OCI-LY7 (cell line): Measurements from ENCODE around the gene NAPA. TPM values are rescaled to one million over a fixed set of nuclear protein-coding genes. Genes with fewer than 3 reads are reported as not detected.

Experiments used
- BruUV-seq: library from RNA; stranded (reverse); fragments of 400-500 nt; replicated peaks from 2 replicates; lab custom pipeline; 2021; lab: Mats Ljungman, UMichigan
- CTCF ChIA-PET: fragments of 300-600 bp; sonication (Branson Sonifier 250); formaldehyde crosslinking; loops from one replicate; lab custom pipeline; 2022; ENCODE audit warnings: antibody characterized with exemption; ENCODE audit not compliant: unreplicated experiment; lab: Charles Lee
- POLR2A ChIA-PET: fragments of 300-600 bp; sonication (Branson Sonifier 250); formaldehyde crosslinking; loops from one replicate; lab custom pipeline; 2022; ENCODE audit warnings: antibody characterized with exemption; lab: Charles Lee
- DNase-seq: peaks from one replicate; pipeline ENCODE4 v3.0.0-alpha.2; 2015; ENCODE audit warnings: low spot score
- H2AFZ ChIP-seq: fragments of 200-600 bp; sonication (generic), shearing (Covaris generic); 2 replicates; pipeline ENCODE4 v1.6.1; 2014; ENCODE audit warnings: mild to moderate bottlenecking, antibody characterized with exemption, low read length, moderate library complexity
- H3K27ac ChIP-seq: fragments of 200-600 bp; sonication (generic); 2 replicates; pipeline ENCODE4 v1.5.1; 2014; ENCODE audit warnings: mixed run types, low read depth, mild to moderate bottlenecking, moderate library complexity, low read length, inconsistent platforms; ENCODE audit not compliant: poor library complexity, severe bottlenecking
- H3K36me3 ChIP-seq: fragments of 200-600 bp; sonication (generic); 2 replicates; pipeline ENCODE4 v1.6.1; 2014; ENCODE audit warnings: mild to moderate bottlenecking, antibody characterized with exemption, low read length, moderate library complexity, mixed read lengths; ENCODE audit not compliant: insufficient read depth
- H3K4me1 ChIP-seq: fragments of 200-600 bp; sonication (generic); 2 replicates; pipeline ENCODE4 v1.5.1; 2014; ENCODE audit warnings: mild to moderate bottlenecking, low read length; ENCODE audit not compliant: insufficient read depth, poor library complexity, severe bottlenecking
- H3K4me2 ChIP-seq: fragments of 200-600 bp; sonication (generic); 2 replicates; pipeline ENCODE4 v1.6.1; 2014; ENCODE audit warnings: mild to moderate bottlenecking, low read length
- H3K4me3 ChIP-seq: fragments of 200-600 bp; sonication (generic); 2 replicates; pipeline ENCODE4 v1.5.1; 2014; ENCODE audit warnings: mild to moderate bottlenecking, low read depth, low read length; ENCODE audit not compliant: poor library complexity, severe bottlenecking
- H3K79me2 ChIP-seq: fragments of 200-600 bp; sonication (generic); 2 replicates; pipeline ENCODE4 v1.6.1; 2016; ENCODE audit warnings: low read depth, mild to moderate bottlenecking, low read length, moderate library complexity, mixed read lengths; ENCODE audit not compliant: insufficient read depth
- H3K9me2 ChIP-seq: fragments of 200-600 bp; sonication (generic); 2 replicates; pipeline ENCODE4 v1.6.1; 2016; ENCODE audit warnings: mild to moderate bottlenecking, low read length, mixed read lengths; ENCODE audit not compliant: insufficient read depth
- H3K9me3 ChIP-seq: fragments of 200-600 bp; sonication (generic); 2 replicates; pipeline ENCODE4 v1.6.1; 2014; ENCODE audit warnings: mild to moderate bottlenecking, mixed run types, low read length, mixed read lengths
- H4K20me1 ChIP-seq: fragments of 200-600 bp; sonication (generic); 2 replicates; pipeline ENCODE4 v1.6.1; 2014; ENCODE audit warnings: mild to moderate bottlenecking, antibody characterized with exemption, low read length, moderate library complexity, mixed read lengths; ENCODE audit not compliant: insufficient read depth
- CTCF ChIP-seq: fragments of 200-600 bp; sonication (generic); conservative IDR thresholded peaks from 2 replicates; pipeline ENCODE4 v1.5.1; 2014; ENCODE audit warnings: mild to moderate bottlenecking, antibody characterized with exemption, low read length, moderate library complexity, mixed read lengths
- EZH2phosphoT487 ChIP-seq: fragments of 200-600 bp; sonication (generic); IDR thresholded peaks from 2 replicates; pipeline ENCODE4 v1.6.1; 2018; ENCODE audit warnings: low read depth, borderline replicate concordance, mild to moderate bottlenecking, mixed run types, antibody characterized with exemption, low read length, moderate library complexity, mixed read lengths
- intact Hi-C: fragments of 100-400 bp; cut with micrococcal nuclease; formaldehyde crosslinking; loops from one replicate; pipeline ENCODE4 v1.10.0; 2022; ENCODE audit not compliant: unreplicated experiment
- total RNA-seq, 2 experiments: library from RNA; depleted of rRNA in 1 of 2; stranded (reverse); fragments of >200 nt in 1 of 2; shearing (Covaris generic) in 1 of 2; gene quantifications; 2 replicates each; pipeline ENCODE4 v1.2.3, GENCODE V29; 2014 to 2022

NAPA gene
- total RNA-seq, 2 experiments from 2014 or later: 56.5 to 71.4 TPM

GRCh38 chr19:47499863-47500830 is 14.7 kb downstream of the NAPA start:
- Histone ChIP-seq H2AFZ (no peak overlapping the region), H3K4me3 (no peak overlapping the region), H3K9me3 (no peaks in the 10 kb centered on the region), H3K79me2 (no peaks in the 10 kb centered on the region), H3K36me3 (peaks cover 49% of the 10 kb centered on the region; the same call in 1 of the 2 replicates), H3K4me1 (no peaks in the 10 kb centered on the region), H3K27ac (no peak overlapping the region), H3K4me2 (no peak overlapping the region), H4K20me1 (no peaks in the 10 kb centered on the region), H3K9me2 (no peaks in the 10 kb centered on the region)
- ChIA-PET POLR2A (no interaction called here), CTCF (no interaction called here)
- TF ChIP-seq EZH2phosphoT487 (no peak), CTCF (no peak)
- DNase-seq: no peak
- no TSS peak for BruUV-seq
- intact Hi-C loops: no loop called here

- Histone ChIP-seq H2AFZ (no peak overlapping the region), H4K20me1 (no peaks in the 10 kb centered on the region; the same call in 1 of the 2 replicates), H3K9me2 (no peaks in the 10 kb centered on the region), H3K4me2 (no peak overlapping the region), H3K36me3 (peaks cover 54% of the 10 kb centered on the region; the same call in 1 of the 2 replicates), H3K9me3 (no peaks in the 10 kb centered on the region), H3K4me1 (no peaks in the 10 kb centered on the region), H3K4me3 (no peak overlapping the region), H3K27ac (no peak overlapping the region), H3K79me2 (no peaks in the 10 kb centered on the region)
- ChIA-PET CTCF (no interaction called here), POLR2A (no interaction called here)
- BruUV-seq: no TSS peak
- TF ChIP-seq CTCF: no peak
- no peak for TF ChIP-seq EZH2phosphoT487
- intact Hi-C loops: no loop called here
- no peak for DNase-seq
Observed at GRCh38 chr19:47499371-47499770, 15.5 kb downstream of the NAPA start.

- peaks cover 49% of the 10 kb centered on the region; the same call in 1 of the 2 replicates for H3K36me3 ChIP-seq
- TF ChIP-seq CTCF: no peak
- no peak for TF ChIP-seq EZH2phosphoT487
- no peaks in the 10 kb centered on the region for H3K9me2 ChIP-seq
- no peaks in the 10 kb centered on the region for H3K79me2 ChIP-seq
- H3K4me3 ChIP-seq: no peak overlapping the region
- POLR2A ChIA-PET: no interaction called here
- intact Hi-C loops: no loop called here
- no peaks in the 10 kb centered on the region; the same call in 1 of the 2 replicates for H4K20me1 ChIP-seq
- H3K27ac ChIP-seq: no peak overlapping the region
- H2AFZ ChIP-seq: no peak overlapping the region
- no TSS peak for BruUV-seq
- no peaks in the 10 kb centered on the region for H3K4me1 ChIP-seq
- H3K4me2 ChIP-seq: no peak overlapping the region
- H3K9me3 ChIP-seq: no peaks in the 10 kb centered on the region
- CTCF ChIA-PET: no interaction called here
- DNase-seq: no peak
Observed at GRCh38 chr19:47498561-47498960, 16.3 kb downstream of the NAPA start.
